ENCODE measurements around the gene GATD1. TPM values are rescaled to one million over a fixed set of nuclear protein-coding genes. Genes with fewer than 3 reads are reported as not detected.

Gene GATD1
- total and polyA plus RNA-seq, 10 of the 15 experiments (the other 5 are each of a cell fraction or from before 2014, with no cell fraction given): 1.2 to 92.6 (median 22.3) TPM

DNA sequence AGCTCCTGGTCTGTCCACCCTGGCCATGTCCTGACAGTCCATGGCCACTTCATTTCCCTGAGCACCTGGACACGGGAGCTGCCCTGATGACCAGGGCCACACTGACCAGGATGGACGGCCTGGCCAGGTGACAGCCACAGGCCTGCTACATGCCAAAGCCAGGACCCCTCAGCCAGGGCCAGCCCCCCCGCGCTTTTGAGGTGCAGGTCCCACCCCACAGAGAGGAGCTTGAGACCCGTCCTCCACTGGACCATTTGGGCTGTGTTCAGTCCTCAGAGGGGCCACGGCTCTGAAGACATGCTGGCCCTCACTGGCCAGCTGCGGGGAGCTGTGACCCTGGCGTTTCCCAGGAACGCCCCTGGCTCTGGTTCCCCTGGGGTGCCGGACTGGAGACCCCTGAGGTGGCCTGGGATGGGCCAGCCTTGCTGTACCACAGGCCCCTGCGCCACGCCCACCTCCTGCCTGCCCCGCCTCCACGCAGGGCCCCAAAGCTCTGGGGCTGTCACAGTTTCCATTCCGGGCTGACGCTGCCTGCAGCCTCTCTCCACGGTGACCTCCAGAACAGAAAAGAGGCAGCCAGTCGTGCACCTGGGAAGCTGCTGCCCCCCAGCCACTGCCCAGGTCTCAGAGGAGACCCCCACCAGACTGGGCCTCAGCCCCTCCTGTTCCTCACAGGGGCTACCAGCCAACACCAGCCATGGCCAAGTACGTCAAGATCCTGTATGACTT is 53.1 kb downstream of the GATD1 start:
- Histone ChIP-seq H3K4me2 (ENCODE audit: control insufficient read depth, insufficient read depth) (no peak overlapping the region), H3K36me3 (ENCODE audit: control insufficient read depth in 2 of 2, insufficient read depth in 2 of 2, low read length in 1 of 2) (no peaks in the 10 kb centered on the region), H3K4me3 (no peak overlapping the region), H4K20me1 (ENCODE audit: control insufficient read depth, insufficient read depth) (no peaks in the 10 kb centered on the region; the same call in 1 of the 2 replicates), H3K9ac (ENCODE audit: control insufficient read depth, insufficient read depth, low read length) (no peak overlapping the region), H3K27ac (ENCODE audit: control insufficient read depth, insufficient read depth) (no peak overlapping the region), H3K4me1 (ENCODE audit: control insufficient read depth, insufficient read depth, low read length) (peaks cover 18% of the 10 kb centered on the region), H2AFZ (ENCODE audit: control insufficient read depth, low read depth, low read length) (no peak overlapping the region), H3K27me3 (replicated peaks in 1 of 2; ENCODE audit: control insufficient read depth in 2 of 2, insufficient read depth in 2 of 2, low read length in 1 of 2) (0 out of 4 replicates have a peak, but pooled peaks cover 0 to 3% of the 10 kb centered on the region in 2 experiments), H3K79me2 (ENCODE audit: control insufficient read depth, insufficient read depth, low read length) (no peaks in the 10 kb centered on the region), H3K9me3 (replicated peaks; ENCODE audit: control insufficient read depth, insufficient read depth, low read length) (no peaks in the 10 kb centered on the region)
- in situ Hi-C loops (cut with MboI): loop anchor here (10.0 kb wide), 1 partner anchor 59 kb away; no protein-coding TSS in a partner anchor
- ChIA-PET CTCF (interaction anchor here (0.7 to 8.6 kb wide), 14 partner anchors 17 to 177 kb away, joined by 3 to 127 read pairs (median 3); partner anchors contain the start of genes DEAF1, LMNTD2, PHRF1 and RASSF7), RAD21 (ENCODE audit: unreplicated experiment) (interaction anchor here (0.9 to 3.8 kb wide), 4 partner anchors 28 to 169 kb away, joined by 3 to 34 read pairs (median 10); partner anchors contain the start of genes DEAF1 and TMEM80), SMC1A (ENCODE audit: uncharacterized antibody, unreplicated experiment) (interaction anchor here (0.8 to 1.9 kb wide), 4 partner anchors 28 to 123 kb away, joined by 3 to 11 read pairs (median 3); partner anchors contain the start of gene TMEM80), POLR2A (interaction anchor here (0.6 to 8.2 kb wide), 4 partner anchors 10 to 156 kb away, joined by 3 to 72 read pairs (median 4); partner anchors contain the start of genes DEAF1 and TMEM80)
- DNase-seq (ENCODE audit: low read depth, low spot score): no peak
- no peak for TF ChIP-seq BRCA1 (IDR thresholded peaks at IDR 0.05; ENCODE audit: low read depth, low read length)
- TF ChIP-seq SRF (IDR thresholded peaks at IDR 0.05; ENCODE audit: low read depth in 2 of 2, low read length in 2 of 2): no peak
- TF ChIP-seq, protein P1, sequence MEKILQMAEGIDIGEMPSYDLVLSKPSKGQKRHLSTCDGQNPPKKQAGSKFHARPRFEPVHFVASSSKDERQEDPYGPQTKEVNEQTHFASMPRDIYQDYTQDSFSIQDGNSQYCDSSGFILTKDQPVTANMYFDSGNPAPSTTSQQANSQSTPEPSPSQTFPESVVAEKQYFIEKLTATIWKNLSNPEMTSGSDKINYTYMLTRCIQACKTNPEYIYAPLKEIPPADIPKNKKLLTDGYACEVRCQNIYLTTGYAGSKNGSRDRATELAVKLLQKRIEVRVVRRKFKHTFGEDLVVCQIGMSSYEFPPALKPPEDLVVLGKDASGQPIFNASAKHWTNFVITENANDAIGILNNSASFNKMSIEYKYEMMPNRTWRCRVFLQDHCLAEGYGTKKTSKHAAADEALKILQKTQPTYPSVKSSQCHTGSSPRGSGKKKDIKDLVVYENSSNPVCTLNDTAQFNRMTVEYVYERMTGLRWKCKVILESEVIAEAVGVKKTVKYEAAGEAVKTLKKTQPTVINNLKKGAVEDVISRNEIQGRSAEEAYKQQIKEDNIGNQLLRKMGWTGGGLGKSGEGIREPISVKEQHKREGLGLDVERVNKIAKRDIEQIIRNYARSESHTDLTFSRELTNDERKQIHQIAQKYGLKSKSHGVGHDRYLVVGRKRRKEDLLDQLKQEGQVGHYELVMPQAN (conservative IDR thresholded peaks at IDR 0.05): no peak
- intact Hi-C loops (cut with micrococcal nuclease; ENCODE audit: unreplicated experiment): loop anchor here (5.0 kb wide), 1 partner anchor 107 kb away; the partner anchor contains the start of gene IRF7
- no peak for ATAC-seq
- no TSS peak for BruUV-seq (replicated peaks)
- WGBS (ENCODE audit: insufficient coverage, insufficient replicate concordance, low lambda C conversion rate, missing lambda C conversion rate): 45% methylated on average over 19 of the region's 19 CpGs
- FAIRE-seq: no peak

Data from GM12878 (cell line).